ENCODE results near the gene ZNF549. TPM values are rescaled to one million over a fixed set of nuclear protein-coding genes. Genes with fewer than 3 reads are reported as not detected.
"Not testable (repeated sequence)": the region's sequence is repeated elsewhere in the genome, so short reads cannot be mapped to it uniquely, and the experiment has no call there.

ZNF549 gene
- total RNA-seq, 2 experiments from 2014 or later = 3.5 to 4.0 TPM

DNA sequence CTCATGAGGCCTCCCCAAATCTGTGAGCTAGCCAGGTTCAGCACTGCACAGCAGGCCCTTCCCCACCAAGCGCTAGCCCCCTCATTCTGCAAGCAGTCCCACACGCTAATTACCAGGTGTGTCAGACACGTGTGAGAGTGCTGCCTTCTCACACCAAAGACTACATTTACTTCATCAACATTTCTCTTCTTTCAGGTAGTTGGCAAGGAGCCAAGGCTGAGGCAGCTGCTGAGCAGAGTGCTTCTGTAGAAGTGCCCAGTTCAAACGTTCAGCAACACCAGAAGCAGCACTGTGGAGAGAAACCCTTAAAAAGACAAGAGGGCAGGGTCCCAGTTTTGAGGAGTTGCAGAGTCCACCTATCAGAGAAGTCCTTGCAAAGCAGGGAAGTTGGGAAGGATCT is 21.0 kb upstream of the ZNF549 start:
- ChIA-PET POLR2A (no interaction called here), CTCF (no interaction called here)
- Mint-ChIP-seq H3K9me3 (peaks cover 57% of the 10 kb centered on the region), H3K4me1 (ENCODE audit: low read depth) (peaks cover 17% of the 10 kb centered on the region), H3K27ac (no peak overlapping the region), H3K4me3 (no peak overlapping the region), H3K36me3 (ENCODE audit: low read depth) (peaks cover 87% of the 10 kb centered on the region), H3K27me3 (no peaks in the 10 kb centered on the region)
- ATAC-seq (no peak), DNase-seq (no peak)
- intact Hi-C loops (cut with micrococcal nuclease) = no loop called here
- no peak for TF ChIP-seq CTCF (IDR thresholded peaks at IDR 0.05)

DNA sequence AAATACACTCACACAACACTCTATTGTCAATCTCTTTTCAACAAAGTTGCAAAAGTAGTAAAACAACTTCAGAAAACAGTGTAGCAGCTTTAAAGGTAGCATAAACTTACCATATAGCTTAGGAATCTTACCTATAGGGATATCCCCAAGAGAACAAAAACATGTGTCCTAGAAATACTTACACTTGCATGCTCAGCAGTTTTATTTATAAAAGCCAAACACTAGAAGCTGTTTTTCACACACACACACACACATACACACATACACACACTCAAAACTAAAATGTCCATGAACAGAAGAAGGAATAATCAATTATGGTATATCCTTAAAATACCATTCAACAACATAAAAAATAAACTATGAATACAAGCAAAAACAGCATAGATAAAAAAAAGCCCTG is 15.7 kb upstream of the ZNF549 start:
- intact Hi-C loops (cut with micrococcal nuclease) = no loop called here
- no peaks in the 10 kb centered on the region for H3K27me3 Mint-ChIP-seq
- TF ChIP-seq CTCF (IDR thresholded peaks at IDR 0.05) = no peak
- H3K4me1 Mint-ChIP-seq (ENCODE audit: low read depth) = no peaks in the 10 kb centered on the region
- no peak for ATAC-seq
- H3K4me3 Mint-ChIP-seq = no peak overlapping the region
- H3K36me3 Mint-ChIP-seq (ENCODE audit: low read depth) = peaks cover 85% of the 10 kb centered on the region
- no peak overlapping the region for H3K27ac Mint-ChIP-seq
- ChIA-PET CTCF (no interaction called here), POLR2A (no interaction called here)
- peaks cover 68% of the 10 kb centered on the region for H3K9me3 Mint-ChIP-seq
- no peak for DNase-seq

DNA sequence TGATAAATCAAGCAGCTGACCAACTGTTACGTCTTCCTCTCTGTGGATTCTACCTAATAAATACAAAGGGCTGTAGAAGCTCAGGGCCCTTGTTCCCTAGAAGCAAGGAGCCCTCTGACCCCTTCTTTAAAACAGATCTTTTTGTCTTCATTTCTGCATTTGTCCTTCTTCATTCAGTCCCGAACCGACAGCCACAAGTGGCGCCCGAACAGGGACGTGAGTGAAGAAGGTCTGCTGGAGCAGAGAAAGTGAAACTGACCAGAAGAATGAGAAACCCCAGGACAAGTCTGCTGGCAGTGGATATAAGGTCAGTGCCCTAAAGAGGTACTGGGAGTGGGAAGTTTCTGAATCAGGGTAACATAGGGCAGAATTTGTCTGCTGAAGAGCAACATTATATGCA is 14.3 kb upstream of the ZNF549 start:
- intact Hi-C loops (cut with micrococcal nuclease) = no loop called here

DNA sequence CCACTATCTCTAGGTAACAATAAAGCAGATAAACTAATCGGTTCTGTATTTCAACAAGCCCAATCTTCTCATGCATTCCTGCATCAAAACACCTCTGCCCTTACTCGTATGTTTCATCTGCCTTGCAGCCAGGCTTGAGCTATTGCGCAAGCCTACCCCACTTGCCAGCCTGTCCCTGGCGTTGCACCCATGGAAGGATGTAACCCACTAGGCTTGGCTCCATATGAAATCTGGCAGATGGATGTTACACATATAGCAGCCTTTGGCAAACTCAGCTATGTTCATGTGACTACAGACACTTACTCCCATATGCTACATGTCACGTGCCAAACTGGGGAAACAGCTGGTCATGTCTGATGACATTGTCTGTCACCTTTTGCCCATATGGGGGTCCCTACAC is 11.9 kb upstream of the ZNF549 start:
- no peaks in the 10 kb centered on the region for H3K4me1 Mint-ChIP-seq (ENCODE audit: low read depth)
- POLR2A ChIA-PET = no interaction called here

More for the DNA sequence above, 14.3 kb upstream of the ZNF549 start:
- TF ChIP-seq CTCF (IDR thresholded peaks at IDR 0.05) = no peak
- DNase-seq (peak; percentile 12), ATAC-seq (no peak)
- ChIA-PET CTCF (no interaction called here), POLR2A (no interaction called here)
- H3K4me1 Mint-ChIP-seq (ENCODE audit: low read depth) = no peaks in the 10 kb centered on the region
- H3K27me3 Mint-ChIP-seq = no peaks in the 10 kb centered on the region
- H3K27ac Mint-ChIP-seq = no peak overlapping the region
- peaks cover 72% of the 10 kb centered on the region for H3K9me3 Mint-ChIP-seq
- no peak overlapping the region for H3K4me3 Mint-ChIP-seq
- peaks cover 83% of the 10 kb centered on the region for H3K36me3 Mint-ChIP-seq (ENCODE audit: low read depth)

GRCh38 chr19:57518021-57518420 is 9.1 kb upstream of the ZNF549 start:
- DNase-seq; H3K27me3 Mint-ChIP-seq; ATAC-seq; H3K4me3 Mint-ChIP-seq; H3K27ac Mint-ChIP-seq; intact Hi-C loops (cut with micrococcal nuclease); H3K4me1 Mint-ChIP-seq (ENCODE audit: low read depth); POLR2A ChIA-PET; CTCF ChIA-PET: not testable (repeated sequence)
- peaks cover 51% of the 10 kb centered on the region for H3K36me3 Mint-ChIP-seq (ENCODE audit: low read depth)
- H3K9me3 Mint-ChIP-seq = peaks cover 54% of the 10 kb centered on the region

More for the DNA sequence above, 11.9 kb upstream of the ZNF549 start:
- TF ChIP-seq CTCF (IDR thresholded peaks at IDR 0.05) = no peak
- CTCF ChIA-PET = no interaction called here
- Mint-ChIP-seq H3K27me3 (no peaks in the 10 kb centered on the region), H3K27ac (no peak overlapping the region), H3K36me3 (ENCODE audit: low read depth) (peaks cover 65% of the 10 kb centered on the region), H3K9me3 (peaks cover 64% of the 10 kb centered on the region), H3K4me3 (no peak overlapping the region)
- intact Hi-C loops (cut with micrococcal nuclease) = no loop called here
- DNase-seq (no peak), ATAC-seq (no peak)

DNA sequence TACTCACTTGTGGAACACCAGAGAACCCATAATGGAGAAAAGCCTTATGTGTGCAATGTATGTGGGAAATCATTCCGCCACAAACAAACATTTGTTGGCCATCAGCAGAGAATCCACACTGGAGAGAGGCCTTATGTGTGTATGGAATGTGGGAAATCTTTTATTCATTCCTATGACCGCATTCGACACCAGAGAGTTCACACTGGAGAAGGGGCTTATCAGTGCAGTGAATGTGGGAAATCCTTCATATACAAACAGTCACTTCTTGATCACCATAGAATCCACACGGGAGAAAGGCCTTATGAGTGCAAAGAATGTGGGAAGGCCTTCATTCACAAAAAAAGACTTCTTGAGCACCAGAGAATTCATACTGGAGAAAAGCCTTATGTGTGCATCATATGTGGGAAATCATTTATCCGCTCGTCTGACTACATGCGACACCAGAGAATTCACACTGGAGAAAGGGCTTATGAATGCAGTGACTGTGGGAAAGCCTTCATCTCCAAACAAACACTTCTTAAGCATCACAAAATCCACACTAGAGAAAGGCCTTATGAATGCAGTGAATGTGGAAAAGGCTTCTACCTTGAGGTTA is 10.9 kb downstream of the ZNF549 start:
- intact Hi-C loops (cut with micrococcal nuclease) = no loop called here
- CTCF ChIA-PET = no interaction called here
- ATAC-seq (no peak), DNase-seq (no peak)
- POLR2A ChIA-PET = no interaction called here
- H3K4me1 Mint-ChIP-seq (ENCODE audit: low read depth) = no peaks in the 10 kb centered on the region
- H3K4me3 Mint-ChIP-seq = no peak overlapping the region
- H3K9me3 Mint-ChIP-seq = peaks cover 81% of the 10 kb centered on the region
- no peak for TF ChIP-seq CTCF (IDR thresholded peaks at IDR 0.05)
- peaks cover 98% of the 10 kb centered on the region for H3K36me3 Mint-ChIP-seq (ENCODE audit: low read depth)
- no peak overlapping the region for H3K27ac Mint-ChIP-seq
- no peaks in the 10 kb centered on the region for H3K27me3 Mint-ChIP-seq

Measured in activated CD8-positive, alpha-beta T cell treated with anti-CD3 and anti-CD28 coated beads for 36 hours (primary cell).